Stomach smooth muscle (tissue), 2 donors: ENCODE measurements around the gene ZNF488.

Experiments
- H3K27ac ChIP-seq: one replicate; pipeline ENCODE4 v1.7.0; 2013; ENCODE audit warnings: mild to moderate bottlenecking, low read length, inconsistent platforms
- H3K27me3 ChIP-seq, 2 donors: one replicate each; pipeline ENCODE4 v1.7.0; 2013; ENCODE audit warnings: low read length in 2 of 2; ENCODE audit not compliant: insufficient read depth in 2 of 2, control insufficient read depth in 1 of 2
- H3K36me3 ChIP-seq, 2 donors: one replicate each; pipeline ENCODE4 v1.7.0; 2013; ENCODE audit warnings: low read length in 2 of 2; ENCODE audit not compliant: control insufficient read depth in 2 of 2, insufficient read depth in 2 of 2
- H3K4me1 ChIP-seq: one replicate; pipeline ENCODE4 v1.7.0; 2013; ENCODE audit warnings: low read length; ENCODE audit not compliant: control insufficient read depth, insufficient read depth
- H3K4me3 ChIP-seq, 2 donors: one replicate each; pipeline ENCODE4 v1.7.0; 2013; ENCODE audit warnings: low read length in 2 of 2
- H3K9ac ChIP-seq, 2 donors: one replicate each; pipeline ENCODE4 v1.7.0; 2013; ENCODE audit warnings: low read length in 2 of 2, mild to moderate bottlenecking in 1 of 2
- H3K9me3 ChIP-seq, 2 donors: one replicate each; pipeline ENCODE4 v1.7.0; 2013; ENCODE audit warnings: low read length in 2 of 2; ENCODE audit not compliant: control insufficient read depth in 2 of 2
- donor health status: healthy.
- donor health status: Pancreatic carcinoma.

Gene ZNF488

DNA sequence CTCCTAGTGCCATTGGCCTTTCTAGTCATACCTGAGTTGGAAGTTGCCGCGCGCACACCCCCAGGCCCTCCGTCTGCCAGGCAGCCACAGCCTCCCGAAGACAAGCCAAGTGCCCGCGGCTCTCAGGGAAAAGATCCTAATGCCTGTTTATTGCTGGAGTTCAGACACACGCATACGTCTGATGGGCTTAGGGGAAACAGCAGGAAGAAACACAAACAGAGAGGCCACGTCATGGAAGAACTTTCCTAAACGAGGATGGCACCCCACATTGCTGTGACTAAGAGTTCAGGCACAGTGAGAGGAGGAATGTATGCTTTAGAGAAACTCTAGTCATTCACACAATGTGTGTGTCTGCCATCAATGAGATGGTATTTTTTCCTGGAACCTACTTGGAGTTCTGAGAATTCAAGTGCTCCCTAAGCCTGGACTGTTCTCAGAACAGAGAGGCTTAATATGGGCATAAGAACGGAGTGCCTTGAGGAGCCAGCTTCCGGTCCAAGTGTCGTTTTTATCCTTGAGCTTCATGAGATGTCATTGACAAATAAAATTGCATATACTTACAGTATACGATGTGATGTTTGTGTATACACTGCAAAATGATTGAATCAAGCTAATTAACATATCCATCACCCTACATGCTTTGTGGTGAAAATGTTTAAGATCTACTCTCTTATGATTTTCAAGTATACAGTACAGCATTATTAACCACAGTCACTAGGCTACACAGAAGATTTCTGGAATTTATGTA is 47.5 kb downstream of the ZNF488 start:
- Histone ChIP-seq H3K4me1 (no peaks in the 10 kb centered on the region), H3K27ac (no peak overlapping the region), H3K9ac (no peak overlapping the region), H3K4me3 (no peak overlapping the region), H3K36me3 (no peaks in the 10 kb centered on the region), H3K27me3 (no peaks in the 10 kb centered on the region), H3K9me3 (no peaks in the 10 kb centered on the region)

DNA sequence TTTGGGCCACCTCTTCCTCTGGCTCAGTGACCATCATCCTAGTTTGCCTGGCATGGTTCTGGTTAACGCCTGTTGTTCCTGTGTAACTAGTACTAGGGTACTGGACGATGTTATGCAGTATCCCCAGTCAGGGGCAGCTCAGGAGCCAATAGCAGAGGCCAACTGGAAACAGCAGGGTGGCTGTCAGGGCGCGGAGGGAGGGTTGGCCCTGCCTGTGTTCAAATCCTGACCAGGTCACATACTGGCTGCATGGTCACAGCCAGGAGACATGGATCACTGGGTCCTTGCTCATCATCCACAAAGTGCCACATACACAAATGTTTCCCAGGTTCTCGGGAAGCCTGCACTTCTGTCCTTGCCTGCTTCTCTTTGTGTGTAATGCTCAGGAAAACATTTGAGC is 48.2 kb downstream of the ZNF488 start:
- no peak overlapping the region for H3K9ac ChIP-seq
- no peaks in the 10 kb centered on the region for H3K4me1 ChIP-seq
- H3K9me3 ChIP-seq, result no peaks in the 10 kb centered on the region
- no peak overlapping the region for H3K4me3 ChIP-seq
- no peaks in the 10 kb centered on the region for H3K36me3 ChIP-seq
- no peaks in the 10 kb centered on the region for H3K27me3 ChIP-seq
- no peak overlapping the region for H3K27ac ChIP-seq

DNA sequence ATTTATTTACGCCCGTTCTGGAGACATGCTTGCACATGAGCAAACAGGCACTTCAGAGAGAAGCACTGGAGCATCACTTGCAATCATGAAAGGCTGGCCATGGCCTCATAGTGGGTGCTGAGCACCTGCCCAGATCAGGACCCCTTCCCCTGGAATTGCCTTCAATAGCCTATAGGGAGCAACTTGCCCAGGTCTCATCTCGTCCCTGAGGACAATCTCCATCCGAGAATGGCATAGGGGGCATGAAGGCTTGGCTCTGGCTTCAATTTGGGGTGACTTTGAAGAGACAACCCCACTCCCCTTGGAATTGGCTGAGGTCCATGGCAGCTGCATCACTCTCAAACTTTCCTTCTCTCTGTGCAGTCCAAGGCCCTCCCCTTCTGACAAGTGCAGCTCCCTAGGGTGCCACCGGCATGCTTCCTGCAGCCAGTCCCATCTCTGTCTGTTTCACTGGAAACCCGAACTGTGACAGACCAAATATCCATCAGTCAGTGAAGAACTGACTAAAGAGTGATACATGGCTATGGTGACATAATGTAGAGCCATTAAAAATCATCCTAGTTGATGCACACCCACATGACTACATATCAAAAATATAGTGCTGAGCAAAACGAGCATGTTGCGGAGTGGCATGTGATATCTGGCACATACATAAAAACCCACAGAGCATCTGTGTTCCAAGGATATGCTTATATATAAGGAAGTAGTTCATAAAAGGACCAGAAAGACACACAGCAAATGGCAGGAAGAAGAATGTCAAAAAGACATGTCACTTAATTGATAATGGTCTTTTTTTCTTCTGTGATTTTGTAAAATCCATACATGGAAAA is 49.4 kb downstream of the ZNF488 start:
- H3K36me3 ChIP-seq, result no peaks in the 10 kb centered on the region
- no peak overlapping the region for H3K27ac ChIP-seq
- H3K9ac ChIP-seq, result no peak overlapping the region
- H3K9me3 ChIP-seq, result no peaks in the 10 kb centered on the region
- H3K4me1 ChIP-seq, result no peaks in the 10 kb centered on the region
- no peaks in the 10 kb centered on the region for H3K27me3 ChIP-seq
- H3K4me3 ChIP-seq, result no peak overlapping the region

DNA sequence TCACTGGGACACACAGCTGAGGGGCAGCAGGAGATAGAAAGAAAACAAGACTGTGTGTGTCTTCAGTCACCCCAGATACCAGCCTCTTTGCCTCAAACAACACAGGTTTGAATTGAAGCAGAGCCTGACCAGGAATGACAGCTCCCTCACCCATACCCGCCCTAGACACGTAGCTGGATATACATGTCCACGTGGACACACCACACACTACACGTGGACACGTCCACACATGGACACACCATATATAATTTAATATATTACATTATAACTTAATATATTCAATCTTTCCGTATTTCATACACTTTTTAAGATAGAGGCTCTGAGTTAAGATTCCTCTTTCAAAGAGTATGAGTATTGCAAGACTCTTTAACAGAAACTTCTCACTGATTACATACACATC is 50.6 kb downstream of the ZNF488 start:
- H3K27ac ChIP-seq, result no peak overlapping the region
- no peaks in the 10 kb centered on the region for H3K4me1 ChIP-seq
- H3K27me3 ChIP-seq, result no peaks in the 10 kb centered on the region
- no peak overlapping the region for H3K4me3 ChIP-seq
- H3K36me3 ChIP-seq, result no peaks in the 10 kb centered on the region
- H3K9me3 ChIP-seq, result no peaks in the 10 kb centered on the region
- no peak overlapping the region for H3K9ac ChIP-seq

DNA sequence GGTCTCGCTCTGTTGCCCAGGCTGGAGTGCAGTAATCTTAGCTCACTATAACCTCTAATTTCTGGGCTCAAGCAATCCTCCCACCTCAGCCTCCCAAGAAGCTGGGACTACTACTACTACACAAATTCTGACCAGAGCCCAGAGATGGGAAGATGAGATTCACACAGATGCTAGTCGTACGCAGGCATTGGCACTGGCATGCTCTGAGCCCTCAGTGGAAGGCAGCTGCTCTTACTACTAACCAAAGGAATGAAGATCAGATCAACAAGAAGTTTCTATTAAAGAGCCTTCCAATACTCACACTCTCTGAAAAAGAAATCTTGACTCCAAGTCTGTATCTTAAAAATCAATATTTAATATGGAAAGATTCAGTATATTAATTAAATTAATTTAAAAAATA is 51.1 kb downstream of the ZNF488 start:
- Histone ChIP-seq H3K9ac (no peak overlapping the region), H3K9me3 (no peaks in the 10 kb centered on the region), H3K27me3 (no peaks in the 10 kb centered on the region), H3K27ac (no peak overlapping the region), H3K36me3 (no peaks in the 10 kb centered on the region), H3K4me3 (no peak overlapping the region), H3K4me1 (no peaks in the 10 kb centered on the region)

DNA sequence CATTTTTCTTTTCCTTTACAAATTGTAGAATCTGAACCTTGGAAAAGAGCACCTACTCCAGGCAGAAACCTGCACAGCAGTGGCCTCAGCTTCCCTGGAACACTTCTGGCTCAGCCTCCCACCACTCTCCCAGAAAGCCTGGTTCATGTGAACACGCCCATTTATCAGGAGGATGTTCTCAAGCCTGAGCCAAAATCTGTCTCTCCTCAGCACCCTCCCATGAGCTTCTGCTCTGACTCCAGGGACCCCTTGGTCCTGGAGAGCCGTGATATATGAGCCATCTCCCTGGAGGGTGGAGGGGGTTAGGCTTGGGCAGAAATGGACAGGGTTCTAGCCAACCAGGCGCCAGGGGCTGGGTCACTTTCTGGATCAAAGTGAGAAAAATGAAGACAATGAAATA is 51.7 kb downstream of the ZNF488 start:
- H3K4me3 ChIP-seq, result no peak overlapping the region
- H3K27me3 ChIP-seq, result no peaks in the 10 kb centered on the region
- no peaks in the 10 kb centered on the region for H3K9me3 ChIP-seq
- H3K27ac ChIP-seq, result no peak overlapping the region
- H3K4me1 ChIP-seq, result no peaks in the 10 kb centered on the region
- no peaks in the 10 kb centered on the region for H3K36me3 ChIP-seq
- H3K9ac ChIP-seq, result no peak overlapping the region

DNA sequence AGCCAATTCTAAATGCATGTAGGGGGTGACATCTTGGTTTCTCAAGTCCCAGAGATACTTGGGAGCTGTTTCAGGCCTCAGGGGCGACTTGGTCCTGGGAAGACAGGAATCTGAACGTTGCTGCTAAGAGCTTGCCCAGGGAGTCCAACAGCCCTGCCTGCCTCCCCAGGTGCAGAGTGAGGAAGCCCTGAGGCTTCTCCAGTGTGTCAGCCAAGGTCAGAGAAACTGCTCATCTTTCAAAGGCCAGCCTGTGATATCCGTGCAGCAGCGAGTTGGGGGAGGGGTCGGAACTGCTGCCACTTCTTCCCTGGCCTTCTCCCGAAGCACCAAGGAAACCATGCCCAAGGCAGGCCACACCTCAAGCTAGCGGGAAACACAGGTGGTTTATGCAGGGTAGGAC is 52.1 kb downstream of the ZNF488 start:
- Histone ChIP-seq H3K36me3 (no peaks in the 10 kb centered on the region), H3K4me3 (no peak overlapping the region), H3K4me1 (no peaks in the 10 kb centered on the region)

DNA sequence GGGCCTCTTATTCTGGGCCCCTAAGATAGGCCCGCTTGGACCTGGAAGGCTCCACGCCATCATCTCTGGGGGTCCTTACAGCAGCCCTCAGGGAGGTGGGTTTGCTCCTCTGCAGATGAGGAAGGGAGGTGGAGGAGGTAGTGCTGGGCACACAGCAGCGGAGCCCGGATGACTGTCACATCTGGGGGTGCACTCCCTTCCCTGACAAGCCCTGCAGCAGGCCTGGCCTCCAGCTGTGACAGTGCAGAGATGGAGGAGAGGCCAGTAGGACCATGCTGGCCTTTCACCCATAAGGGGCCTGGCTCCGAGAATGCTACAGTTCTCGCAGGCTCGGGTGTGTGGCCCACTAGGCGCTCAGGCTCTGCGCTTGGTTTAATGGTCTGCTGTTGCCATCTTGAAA is 52.6 kb downstream of the ZNF488 start:
- no peak overlapping the region for H3K27ac ChIP-seq

More for the DNA sequence above, 52.1 kb downstream of the ZNF488 start:
- Histone ChIP-seq H3K9me3 (no peaks in the 10 kb centered on the region), H3K9ac (no peak overlapping the region), H3K27me3 (no peaks in the 10 kb centered on the region), H3K27ac (no peak overlapping the region)

DNA sequence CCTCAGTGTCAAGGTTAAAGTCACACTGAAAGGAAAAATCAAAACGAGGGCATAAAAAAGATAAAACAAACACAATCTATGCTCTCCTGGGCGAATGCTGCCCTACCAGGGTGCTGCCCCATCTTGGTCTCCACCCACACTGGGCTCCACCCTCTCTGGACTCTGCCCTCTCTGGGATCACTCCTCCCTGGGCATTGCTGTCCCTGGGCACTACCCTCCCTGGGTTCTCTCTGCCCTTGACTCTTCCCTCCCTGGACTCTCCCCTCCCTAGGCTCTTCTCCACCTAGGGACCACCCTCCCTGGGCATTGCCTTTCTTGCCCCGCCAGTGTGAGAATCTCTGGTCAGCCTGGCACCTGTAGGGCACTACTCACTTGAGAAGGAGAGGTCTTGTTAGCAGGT is 53.3 kb downstream of the ZNF488 start:
- no peak overlapping the region for H3K27ac ChIP-seq
- no peaks in the 10 kb centered on the region for H3K36me3 ChIP-seq
- no peaks in the 10 kb centered on the region for H3K9me3 ChIP-seq
- no peak overlapping the region for H3K9ac ChIP-seq
- H3K4me3 ChIP-seq, result no peak overlapping the region
- H3K27me3 ChIP-seq, result no peaks in the 10 kb centered on the region
- no peaks in the 10 kb centered on the region for H3K4me1 ChIP-seq

More for the DNA sequence above, 52.6 kb downstream of the ZNF488 start:
- no peaks in the 10 kb centered on the region for H3K9me3 ChIP-seq
- H3K4me1 ChIP-seq, result no peaks in the 10 kb centered on the region
- H3K36me3 ChIP-seq, result no peaks in the 10 kb centered on the region
- no peaks in the 10 kb centered on the region for H3K27me3 ChIP-seq
- no peak overlapping the region for H3K9ac ChIP-seq
- no peak overlapping the region for H3K4me3 ChIP-seq

DNA sequence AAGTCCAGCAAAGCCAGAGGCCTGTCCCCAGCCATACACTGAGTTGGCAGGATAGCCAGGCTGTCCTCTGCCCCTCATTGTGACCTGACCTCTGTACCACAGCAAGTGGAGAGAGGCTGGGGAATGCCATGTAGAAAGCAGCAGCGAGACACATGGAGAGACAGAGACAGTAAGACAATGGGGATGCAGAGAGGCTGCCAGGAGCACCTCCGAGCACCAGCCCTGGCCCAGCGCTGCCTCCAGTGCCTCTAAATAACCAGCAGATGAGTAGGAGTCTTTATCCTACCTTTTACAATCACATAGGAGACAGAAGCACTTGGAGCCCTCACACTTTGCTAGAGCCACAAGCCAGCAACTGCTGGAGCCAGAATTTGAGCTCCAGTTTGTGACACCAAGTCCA is 53.7 kb downstream of the ZNF488 start:
- no peaks in the 10 kb centered on the region for H3K9me3 ChIP-seq
- no peak overlapping the region for H3K4me3 ChIP-seq
- no peaks in the 10 kb centered on the region for H3K36me3 ChIP-seq
- no peaks in the 10 kb centered on the region for H3K4me1 ChIP-seq
- H3K27me3 ChIP-seq, result no peaks in the 10 kb centered on the region
- no peak overlapping the region for H3K9ac ChIP-seq
- H3K27ac ChIP-seq, result no peak overlapping the region

DNA sequence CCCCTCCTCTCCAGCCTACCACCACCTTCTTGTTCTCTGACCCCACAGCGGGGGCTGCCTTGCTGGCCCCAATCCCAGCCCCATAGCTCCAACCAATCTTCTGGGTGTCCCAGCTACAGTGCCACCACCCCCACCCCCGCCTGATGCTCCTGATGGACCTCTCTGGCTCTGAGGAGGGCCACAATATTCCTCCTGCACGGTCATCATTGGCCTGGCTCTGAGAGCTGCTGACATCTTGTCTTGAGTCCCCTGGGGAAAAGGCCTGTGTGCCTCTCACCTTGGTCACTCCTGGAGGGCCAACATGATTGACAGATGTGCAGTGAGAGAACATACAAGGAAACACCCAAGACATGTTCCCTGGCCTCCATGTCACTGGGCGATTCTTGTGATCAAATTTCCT is 54.2 kb downstream of the ZNF488 start:
- no peaks in the 10 kb centered on the region for H3K9me3 ChIP-seq
- H3K27ac ChIP-seq, result no peak overlapping the region
- H3K9ac ChIP-seq, result no peak overlapping the region
- no peak overlapping the region for H3K4me3 ChIP-seq
- no peaks in the 10 kb centered on the region for H3K36me3 ChIP-seq
- H3K27me3 ChIP-seq, result no peaks in the 10 kb centered on the region
- H3K4me1 ChIP-seq, result no peaks in the 10 kb centered on the region
